HG02852 (cell line): Measurements from ENCODE around the gene SPG7.

Source experiments
- ATAC-seq: cut with Tn5 transposase; IDR thresholded peaks from one replicate; pipeline ENCODE4 v1.9.1; 2021; ENCODE audit warnings: mild to moderate bottlenecking, moderate library complexity; ENCODE audit not compliant: unreplicated experiment

The SPG7 gene

DNA sequence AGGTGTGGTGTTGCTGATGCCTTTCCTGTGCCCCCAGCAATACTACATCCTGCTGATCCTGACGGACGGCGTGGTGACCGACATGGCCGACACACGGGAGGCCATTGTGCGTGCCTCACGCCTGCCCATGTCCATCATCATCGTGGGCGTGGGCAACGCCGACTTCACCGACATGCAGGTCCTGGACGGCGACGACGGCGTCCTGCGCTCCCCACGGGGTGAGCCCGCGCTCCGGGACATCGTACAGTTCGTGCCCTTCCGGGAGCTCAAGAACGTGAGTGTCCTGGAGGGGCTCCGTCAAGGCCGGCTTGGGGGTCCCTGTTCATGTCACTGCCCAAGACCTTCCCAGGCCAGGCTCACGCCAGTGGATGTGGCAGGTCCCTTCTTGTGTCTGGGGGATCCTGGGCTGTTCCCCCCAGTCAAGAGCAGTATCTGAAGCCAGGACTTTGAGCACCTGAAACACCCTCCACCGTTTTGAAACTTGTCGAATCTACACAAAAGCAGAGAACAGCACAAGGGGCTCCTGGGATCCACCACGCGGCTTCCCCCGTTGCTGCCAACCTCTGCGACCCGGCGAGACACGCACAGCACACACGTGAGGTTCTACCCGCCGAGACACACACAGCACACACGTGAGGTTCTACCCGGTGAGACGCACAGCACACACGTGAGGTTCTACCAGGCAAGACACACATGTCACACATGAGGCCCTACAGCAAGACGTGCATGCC, 87.3 kb downstream of the SPG7 start:
- no peak for ATAC-seq

DNA sequence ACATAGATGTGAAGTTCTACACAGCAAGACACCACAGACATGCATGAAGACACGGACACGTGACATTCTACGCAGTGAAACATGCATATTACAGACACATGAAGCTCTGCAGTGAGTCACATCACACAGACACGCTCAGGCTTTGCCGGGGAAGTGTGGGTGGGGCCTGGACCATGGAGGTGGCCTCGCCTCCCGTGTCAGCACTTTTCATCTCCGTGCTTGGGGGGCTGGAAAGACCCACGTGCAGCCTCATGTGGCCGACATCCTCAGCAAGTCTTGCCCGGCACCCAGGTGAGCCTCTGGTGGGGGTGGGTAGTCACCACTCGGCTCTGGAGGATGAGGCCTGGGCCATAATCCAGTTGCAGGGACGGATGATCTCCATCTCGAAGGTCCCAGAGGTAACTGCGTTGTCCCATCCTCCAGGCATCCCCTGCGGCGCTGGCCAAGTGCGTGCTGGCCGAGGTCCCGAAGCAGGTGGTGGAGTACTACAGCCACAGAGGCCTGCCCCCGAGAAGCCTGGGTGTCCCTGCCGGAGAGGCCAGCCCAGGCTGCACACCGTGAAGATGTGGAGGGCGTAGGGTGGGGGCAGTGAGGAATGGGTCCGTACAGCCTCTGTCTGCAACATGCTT, 88.0 kb downstream of the SPG7 start:
- no peak for ATAC-seq

DNA sequence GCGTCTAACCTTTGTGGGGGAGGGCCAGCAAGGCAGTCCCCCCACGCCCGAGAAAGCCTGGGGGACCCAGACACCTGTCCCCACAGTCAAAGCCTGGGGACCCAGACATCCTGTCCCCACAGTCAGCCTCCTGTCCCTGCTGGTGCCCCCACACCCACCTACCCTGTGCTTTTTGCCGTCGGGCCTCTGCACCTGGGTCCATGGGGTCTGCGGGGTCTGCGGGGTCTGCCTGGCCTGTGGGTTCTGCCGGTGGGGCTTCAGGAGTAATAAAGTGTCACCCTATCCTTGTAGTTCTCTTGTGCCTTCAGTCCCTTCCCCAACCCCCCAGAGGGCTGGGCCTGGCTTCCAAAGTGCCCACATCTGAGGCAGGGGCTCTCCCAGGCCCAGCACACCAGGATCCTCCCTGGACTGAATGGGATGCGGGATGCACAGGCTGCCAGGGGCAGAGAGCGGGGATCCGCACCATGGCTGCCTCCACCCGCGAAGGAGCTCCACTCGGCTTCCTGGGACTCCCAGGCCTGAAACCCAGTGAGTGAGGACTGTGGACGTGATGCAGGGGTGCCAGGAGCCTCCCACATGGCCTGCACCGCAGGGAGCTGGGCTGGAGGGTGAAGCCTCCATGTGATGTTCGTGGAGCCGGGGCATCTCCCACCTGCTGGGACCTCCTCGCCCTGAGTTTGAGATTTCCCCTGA, 88.9 kb downstream of the SPG7 start:
- no peak for ATAC-seq

DNA sequence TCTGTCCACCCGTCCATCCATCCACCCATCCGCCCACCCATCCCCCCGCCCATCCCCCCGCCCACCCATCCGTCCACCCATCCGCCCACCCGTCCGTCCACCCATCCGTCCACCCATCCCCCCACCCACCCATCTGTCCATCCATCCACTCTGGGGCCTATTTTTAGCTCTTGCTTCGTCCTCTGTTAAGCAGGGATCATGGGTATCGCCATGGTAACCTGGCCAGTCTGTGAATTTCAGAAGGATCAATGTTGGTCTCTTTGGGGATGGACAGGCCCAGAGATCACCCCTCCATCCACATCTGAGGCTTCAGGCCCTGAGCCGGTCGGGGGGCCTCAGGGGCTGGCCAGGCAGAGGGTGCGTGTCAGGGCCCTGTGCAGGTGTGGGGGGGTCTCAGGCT, 90.0 kb downstream of the SPG7 start:
- no peak for ATAC-seq

DNA sequence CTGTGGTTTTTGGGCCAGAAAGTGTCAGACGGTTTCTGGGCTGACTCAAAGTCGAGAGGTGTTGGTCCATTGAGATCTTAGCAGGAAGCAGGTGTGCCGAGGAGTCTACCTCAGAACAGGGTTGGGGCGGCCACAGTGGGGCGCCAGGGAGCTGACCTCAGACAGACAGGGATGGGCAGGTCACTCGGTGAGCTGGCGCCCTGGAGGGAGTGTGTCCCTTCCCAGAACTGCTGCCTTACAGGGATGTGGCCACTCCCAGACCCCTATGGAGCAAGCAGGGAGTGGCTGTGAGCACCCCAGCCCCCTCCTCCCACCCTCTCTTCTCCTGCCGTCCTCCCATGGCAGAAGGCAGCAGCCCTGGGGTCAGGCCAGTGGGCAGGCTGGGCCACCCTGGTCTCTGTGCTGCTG, 91.3 kb downstream of the SPG7 start:
- no peak for ATAC-seq

DNA sequence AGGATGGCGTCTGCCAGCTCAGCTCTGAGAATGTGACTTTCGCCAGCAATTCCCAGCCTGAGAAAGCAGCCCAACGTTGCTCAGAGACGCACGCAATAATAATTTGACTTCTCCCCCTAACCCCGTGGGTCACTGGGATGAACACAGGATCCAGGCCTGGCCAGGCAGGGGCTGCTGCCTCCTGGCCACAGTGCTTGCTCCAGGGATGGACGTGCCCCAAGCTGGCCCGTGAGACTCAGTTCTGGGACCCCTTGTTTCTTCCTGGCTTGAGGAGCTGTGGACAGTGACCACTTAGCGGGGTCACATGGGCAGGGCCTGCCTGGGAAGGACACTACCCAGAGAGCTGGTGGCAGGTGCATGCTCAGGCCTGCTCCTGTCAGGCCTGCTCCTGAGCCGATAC, 91.7 kb downstream of the SPG7 start:
- ATAC-seq, result no peak

DNA sequence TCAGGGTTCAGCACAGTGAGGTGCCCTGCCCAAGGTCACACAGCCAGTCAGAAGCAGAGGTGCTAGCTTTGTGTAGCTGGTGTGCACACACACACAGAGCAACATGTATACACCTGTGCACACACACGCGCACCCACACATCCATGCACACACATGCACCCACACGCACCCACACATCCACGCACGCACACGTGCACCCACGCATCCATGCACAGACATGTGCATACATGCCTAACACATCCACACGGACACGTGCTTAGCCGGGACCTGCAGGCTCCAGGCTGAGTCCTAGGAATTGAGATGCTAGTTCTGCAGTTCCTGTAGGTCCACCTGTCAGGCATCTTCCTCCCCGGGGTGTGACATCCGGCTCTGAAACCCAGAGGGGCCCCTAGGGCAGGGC, 92.2 kb downstream of the SPG7 start:
- ATAC-seq, result no peak

DNA sequence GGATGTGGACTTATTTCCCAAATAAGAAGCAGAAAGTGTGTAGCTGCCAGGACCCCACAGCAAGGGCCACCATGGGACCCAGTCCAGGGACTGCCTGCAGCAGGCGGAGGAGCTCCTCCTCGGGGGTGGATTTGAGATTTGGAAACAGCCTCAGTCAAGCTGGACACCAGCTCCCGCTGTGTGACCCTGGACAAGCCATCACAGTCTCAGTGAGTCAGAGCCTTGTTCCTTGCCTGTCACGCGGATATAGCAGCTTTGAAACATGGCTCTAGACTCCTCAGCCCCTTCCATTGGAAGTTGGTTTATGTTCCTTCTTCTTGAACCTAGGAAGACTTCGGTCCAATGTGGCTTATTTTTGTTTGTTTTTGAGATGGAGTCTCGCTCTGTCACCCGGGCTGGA, 92.8 kb downstream of the SPG7 start:
- no peak for ATAC-seq

DNA sequence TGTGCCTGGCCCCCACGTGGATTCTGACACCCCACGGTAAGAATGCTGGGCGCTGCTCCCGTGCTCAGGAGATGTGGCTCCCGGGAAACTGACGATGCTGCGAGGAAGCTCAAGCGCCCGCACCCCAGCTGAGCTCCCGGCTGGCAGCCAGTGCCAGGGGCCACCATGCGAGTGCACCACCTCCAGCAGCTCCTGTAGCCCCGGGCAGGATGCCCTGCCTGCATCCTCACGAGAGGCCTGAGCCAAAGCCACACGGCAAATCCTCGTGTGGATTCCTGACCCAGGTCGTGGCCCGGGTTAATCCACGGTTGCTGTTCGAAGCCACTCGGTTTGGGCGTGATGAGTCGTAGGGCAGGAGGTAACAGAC, 93.7 kb downstream of the SPG7 start:
- ATAC-seq, result no peak

DNA sequence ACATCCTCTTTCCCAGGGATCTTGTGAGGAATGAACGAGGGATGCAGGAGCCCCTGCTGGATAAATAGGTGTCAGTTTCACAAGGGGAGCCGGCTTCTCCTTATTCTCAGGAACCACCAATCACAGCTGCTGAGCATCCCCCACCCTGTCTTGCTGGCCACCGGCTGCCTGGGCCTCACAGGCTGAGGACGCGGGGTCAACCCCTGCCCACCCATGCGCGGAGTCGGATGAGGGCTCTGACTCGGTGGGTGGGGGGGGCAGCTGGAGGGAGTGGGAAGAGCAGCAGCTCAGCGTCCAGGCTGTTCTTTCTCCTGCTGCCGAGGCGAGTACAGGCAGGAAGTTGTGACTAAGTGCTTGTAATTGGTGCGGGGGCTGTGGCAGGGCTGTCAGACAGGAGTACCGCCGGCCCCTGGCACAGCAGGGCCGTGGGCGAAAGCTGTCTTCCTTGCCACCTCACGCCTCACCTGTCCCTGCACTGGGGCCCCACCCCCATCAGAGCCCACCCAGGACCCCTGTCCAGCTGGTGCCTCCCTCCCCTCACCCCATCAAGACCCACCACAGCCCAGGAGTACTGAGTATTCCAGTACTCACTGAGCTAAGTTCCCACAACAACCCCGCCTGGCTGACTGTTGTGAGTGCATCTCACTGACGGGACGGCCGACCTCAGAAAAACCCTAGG, 94.2 kb downstream of the SPG7 start:
- ATAC-seq, result no peak

DNA sequence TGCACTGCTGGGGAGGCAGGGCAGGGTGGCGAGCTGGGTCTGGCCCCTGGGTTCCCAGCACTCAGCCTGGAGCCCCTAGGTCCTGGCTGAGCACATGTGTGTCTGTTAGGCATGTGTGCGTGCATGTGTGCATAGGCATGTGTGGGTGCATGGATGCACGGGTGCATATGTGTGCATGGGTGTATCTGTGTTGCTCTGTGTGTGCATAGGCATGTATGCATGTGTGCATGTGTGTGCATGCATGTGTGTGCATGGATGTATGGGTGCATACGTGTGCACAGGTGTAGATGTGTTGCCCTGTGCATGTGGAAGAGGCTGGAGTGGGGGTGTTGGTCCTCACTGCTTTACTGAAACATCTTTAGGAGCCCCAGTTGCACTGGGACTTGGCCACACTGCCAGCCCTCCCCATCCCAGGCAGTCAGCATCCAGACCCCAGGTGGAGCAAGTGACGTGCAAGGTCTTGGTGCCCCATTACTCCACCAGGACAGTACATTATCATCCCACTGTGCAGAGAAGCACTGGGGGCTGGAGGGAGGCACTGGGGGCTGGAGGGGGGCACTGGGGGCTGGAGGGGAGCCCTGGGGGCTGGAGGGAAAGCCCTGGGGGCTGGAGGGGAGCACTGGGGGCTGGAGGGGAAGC, 94.9 kb downstream of the SPG7 start:
- no peak for ATAC-seq

DNA sequence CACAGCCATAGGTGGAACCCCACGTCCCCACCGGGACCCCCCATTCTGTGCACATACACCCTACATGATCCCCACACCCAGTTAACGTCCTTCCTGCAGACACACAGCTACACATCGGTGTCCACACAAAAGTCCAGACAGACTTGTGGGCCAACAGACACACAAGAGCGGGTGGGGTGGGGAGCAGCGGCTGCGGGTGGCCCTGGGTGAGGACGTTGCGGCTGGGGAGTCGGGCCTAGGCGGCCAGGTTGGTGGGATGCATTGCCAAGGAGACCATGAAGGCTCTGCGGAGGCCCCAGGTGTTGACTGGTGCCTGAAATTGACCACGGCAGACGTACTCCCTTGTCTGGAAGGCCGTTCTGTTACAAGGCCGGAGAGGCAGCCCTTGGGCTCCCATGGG, 96.6 kb downstream of the SPG7 start:
- ATAC-seq, result no peak

DNA sequence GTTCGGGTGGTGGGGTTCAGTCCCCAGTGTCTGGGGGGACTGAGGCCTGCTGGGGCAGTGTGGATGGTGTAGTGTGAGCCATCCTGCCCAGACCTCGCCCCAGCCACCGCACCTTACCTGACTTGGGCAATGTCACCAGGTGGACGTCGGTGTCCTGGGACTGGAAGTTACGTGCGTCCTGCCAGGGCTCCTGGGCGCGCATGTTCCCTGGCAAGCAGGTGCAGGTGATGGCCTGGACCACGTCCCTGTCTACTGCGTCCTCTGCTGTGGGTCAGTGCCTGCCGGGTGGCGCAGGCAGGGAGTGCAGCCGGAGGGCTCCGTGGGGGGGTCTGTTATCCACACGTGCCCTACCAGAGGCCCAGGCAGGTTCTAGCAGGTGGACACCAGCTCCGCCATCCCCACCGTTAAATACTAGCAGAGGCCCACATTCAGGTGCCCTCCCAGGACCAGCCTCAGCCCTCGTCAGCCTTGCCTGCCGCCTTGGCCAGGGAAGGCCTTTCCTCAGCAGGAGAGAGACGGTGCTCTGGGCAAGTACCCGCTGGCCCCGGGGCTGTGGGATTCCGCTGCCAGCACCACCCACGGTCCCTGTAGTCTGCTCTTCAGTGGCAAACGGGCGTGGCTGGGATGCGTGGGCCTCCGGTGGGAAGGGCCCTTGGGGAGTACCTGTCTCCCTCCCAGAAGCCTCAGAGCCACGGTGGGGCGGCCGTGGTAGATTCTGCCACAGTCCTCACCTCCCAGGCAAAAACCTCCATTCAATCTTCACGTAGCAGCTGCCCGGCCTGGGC, 97.2 kb downstream of the SPG7 start:
- no peak for ATAC-seq

DNA sequence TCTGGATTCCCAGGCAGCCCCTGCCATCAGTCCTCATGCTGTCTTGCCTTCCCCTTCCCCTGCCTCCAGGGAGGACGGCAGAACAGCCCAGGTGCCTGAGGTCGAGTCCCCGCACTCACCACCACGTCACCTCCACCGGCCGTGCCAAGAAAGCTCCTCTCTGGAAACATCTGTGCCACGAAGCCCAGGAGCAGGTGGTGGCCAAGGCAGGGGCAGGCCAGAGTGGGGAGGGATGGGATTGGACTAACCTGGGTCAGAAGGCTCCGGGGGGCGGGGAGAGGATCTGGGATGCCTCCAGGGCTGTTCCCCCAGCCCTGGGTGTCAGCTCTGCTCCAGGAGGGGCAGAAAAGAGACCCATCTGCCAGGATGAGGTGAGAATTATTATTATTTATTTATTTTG, 97.8 kb downstream of the SPG7 start:
- ATAC-seq, result no peak
